Measurements from ENCODE around the gene IMP4.

IMP4 gene

DNA sequence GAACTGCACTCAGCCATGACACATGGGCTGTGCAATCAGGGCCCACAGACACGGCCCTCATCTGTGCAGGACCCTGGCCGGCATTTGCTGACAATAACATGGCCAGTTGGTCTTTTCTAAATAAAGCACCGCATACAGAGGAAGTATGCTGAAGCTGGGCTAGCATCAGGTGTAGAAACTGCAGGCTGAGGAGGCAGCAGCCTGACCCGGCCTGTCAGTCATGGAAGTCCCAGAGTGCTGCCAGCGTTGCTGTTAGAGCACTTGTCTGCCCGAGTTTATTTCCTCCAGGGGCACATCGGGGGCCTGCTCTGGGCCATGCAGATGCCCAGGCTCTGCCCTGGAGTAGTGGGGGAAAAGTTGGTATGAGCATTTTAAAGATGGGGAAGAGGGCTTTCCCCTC lies 9.0 kb downstream of the IMP4 start:
- no peaks in the 10 kb centered on the region for H3K9me3 ChIP-seq (ENCODE audit: low read length)
- 0 out of 2 replicates have a peak, but pooled peaks cover 3% of the 10 kb centered on the region for H3F3A ChIP-seq (ENCODE audit: insufficient read depth, low read length)
- TF ChIP-seq EZH2 (IDR thresholded peaks at IDR 0.05; ENCODE audit: borderline replicate concordance, low read length), result no peak
- TF ChIP-seq, protein P1, sequence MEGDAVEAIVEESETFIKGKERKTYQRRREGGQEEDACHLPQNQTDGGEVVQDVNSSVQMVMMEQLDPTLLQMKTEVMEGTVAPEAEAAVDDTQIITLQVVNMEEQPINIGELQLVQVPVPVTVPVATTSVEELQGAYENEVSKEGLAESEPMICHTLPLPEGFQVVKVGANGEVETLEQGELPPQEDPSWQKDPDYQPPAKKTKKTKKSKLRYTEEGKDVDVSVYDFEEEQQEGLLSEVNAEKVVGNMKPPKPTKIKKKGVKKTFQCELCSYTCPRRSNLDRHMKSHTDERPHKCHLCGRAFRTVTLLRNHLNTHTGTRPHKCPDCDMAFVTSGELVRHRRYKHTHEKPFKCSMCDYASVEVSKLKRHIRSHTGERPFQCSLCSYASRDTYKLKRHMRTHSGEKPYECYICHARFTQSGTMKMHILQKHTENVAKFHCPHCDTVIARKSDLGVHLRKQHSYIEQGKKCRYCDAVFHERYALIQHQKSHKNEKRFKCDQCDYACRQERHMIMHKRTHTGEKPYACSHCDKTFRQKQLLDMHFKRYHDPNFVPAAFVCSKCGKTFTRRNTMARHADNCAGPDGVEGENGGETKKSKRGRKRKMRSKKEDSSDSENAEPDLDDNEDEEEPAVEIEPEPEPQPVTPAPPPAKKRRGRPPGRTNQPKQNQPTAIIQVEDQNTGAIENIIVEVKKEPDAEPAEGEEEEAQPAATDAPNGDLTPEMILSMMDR (IDR thresholded peaks at IDR 0.05; ENCODE audit: low read length), result no peak
- H3K4me2 ChIP-seq (ENCODE audit: low read length), result peak overlapping the region; percentile 74
- H3K27me3 ChIP-seq (ENCODE audit: insufficient read depth, low read length), result no peaks in the 10 kb centered on the region
- H4K20me1 ChIP-seq (ENCODE audit: insufficient read depth, low read length), result no peaks in the 10 kb centered on the region
- H3K9me2 ChIP-seq (ENCODE audit: low read depth, low read length), result no peaks in the 10 kb centered on the region
- peaks cover 90% of the 10 kb centered on the region for H3K4me1 ChIP-seq (ENCODE audit: insufficient read depth, low read length, severe bottlenecking)
- H3K9ac ChIP-seq (ENCODE audit: low read length), result peak overlapping the region; percentile 65
- peak overlapping the region; percentile 29 for H3K4me3 ChIP-seq (ENCODE audit: low read depth, low read length, poor library complexity, severe bottlenecking)
- no peak overlapping the region for H2AFZ ChIP-seq (ENCODE audit: low read length)
- H3K36me3 ChIP-seq (ENCODE audit: insufficient read depth, low read length), result peaks cover 41% of the 10 kb centered on the region
- peak overlapping the region; percentile 99 for H3K27ac ChIP-seq (ENCODE audit: low read depth, low read length, poor library complexity, severe bottlenecking)
- no peaks in the 10 kb centered on the region for H3K79me2 ChIP-seq (ENCODE audit: insufficient read depth, low read length)

DNA sequence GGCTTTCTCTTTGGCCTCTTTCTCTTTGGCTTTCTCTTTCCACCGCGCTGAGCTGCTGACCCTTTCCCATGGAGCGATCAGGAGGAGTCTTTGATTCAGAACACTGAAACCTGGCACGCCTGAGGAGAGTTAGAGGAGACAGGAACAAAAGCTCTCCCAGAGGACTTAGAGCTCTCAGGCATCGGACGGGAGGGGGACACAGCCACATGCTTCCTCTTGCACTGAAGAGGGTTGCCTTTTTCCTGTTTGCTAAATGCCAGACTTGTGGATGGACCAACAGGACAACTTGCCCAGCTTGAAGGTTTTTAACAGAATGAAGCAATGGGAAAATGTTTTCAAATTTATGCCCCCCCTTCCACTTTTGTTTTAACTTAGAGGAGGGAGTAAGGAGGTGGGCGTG lies 9.5 kb downstream of the IMP4 start:
- Histone ChIP-seq H3K4me1 (ENCODE audit: insufficient read depth, low read length, severe bottlenecking) (peaks cover 89% of the 10 kb centered on the region), H3F3A (ENCODE audit: insufficient read depth, low read length) (no peaks in the 10 kb centered on the region), H3K9me3 (ENCODE audit: low read length) (no peaks in the 10 kb centered on the region), H3K4me3 (ENCODE audit: low read depth, low read length, poor library complexity, severe bottlenecking) (peak overlapping the region; percentile 29), H3K27ac (ENCODE audit: low read depth, low read length, poor library complexity, severe bottlenecking) (peak overlapping the region; percentile 99), H2AFZ (ENCODE audit: low read length) (no peak overlapping the region), H3K4me2 (ENCODE audit: low read length) (peak overlapping the region; percentile 74), H3K9ac (ENCODE audit: low read length) (peak overlapping the region; percentile 65), H3K36me3 (ENCODE audit: insufficient read depth, low read length) (peaks cover 36% of the 10 kb centered on the region), H4K20me1 (ENCODE audit: insufficient read depth, low read length) (no peaks in the 10 kb centered on the region), H3K9me2 (ENCODE audit: low read depth, low read length) (no peaks in the 10 kb centered on the region), H3K27me3 (ENCODE audit: insufficient read depth, low read length) (no peaks in the 10 kb centered on the region), H3K79me2 (ENCODE audit: insufficient read depth, low read length) (no peaks in the 10 kb centered on the region)
- no peak for TF ChIP-seq EZH2 (IDR thresholded peaks at IDR 0.05; ENCODE audit: borderline replicate concordance, low read length)
- TF ChIP-seq, protein P1 (IDR thresholded peaks at IDR 0.05; ENCODE audit: low read length), result no peak

DNA sequence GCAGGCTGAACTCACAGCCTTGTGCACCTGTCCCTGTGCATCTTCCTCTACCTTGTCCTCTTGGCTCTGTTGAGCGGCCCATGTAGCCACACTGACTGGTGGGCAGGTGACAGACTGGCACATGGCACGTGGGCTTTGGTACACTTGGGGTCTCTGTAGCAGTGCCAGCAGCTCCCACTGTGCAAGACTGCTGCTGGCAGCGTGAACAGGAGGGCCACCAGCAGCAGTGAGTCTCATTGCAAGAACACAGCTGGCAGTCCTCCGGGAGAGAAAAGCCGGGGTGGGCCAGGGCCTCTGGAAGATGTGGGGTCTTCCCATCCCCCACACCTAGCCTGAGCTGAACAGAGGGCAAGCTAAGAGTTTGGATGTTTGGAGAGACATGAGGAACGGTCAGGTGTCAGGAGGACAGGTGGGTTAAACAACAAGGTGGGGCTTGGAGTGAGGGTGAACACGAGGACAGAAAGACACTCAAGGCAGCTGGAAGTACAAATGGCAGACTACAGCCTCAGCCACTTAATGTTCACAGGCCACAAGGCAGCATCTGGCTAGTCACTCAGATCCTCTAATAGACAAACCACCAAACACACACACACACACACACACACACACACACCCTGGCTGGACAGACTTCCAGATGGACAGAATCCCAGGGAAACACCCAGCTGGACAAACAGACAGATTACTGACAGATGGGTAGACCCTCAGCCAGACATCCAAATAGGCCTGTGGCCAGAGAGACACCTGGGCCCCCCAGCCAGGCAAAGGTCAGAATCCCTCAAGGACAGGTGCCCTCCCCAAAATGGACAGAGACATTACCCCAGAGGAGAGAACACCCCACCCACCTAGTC lies 10.8 kb downstream of the IMP4 start:
- Histone ChIP-seq H3K4me1 (ENCODE audit: insufficient read depth, low read length, severe bottlenecking) (peaks cover 77% of the 10 kb centered on the region), H3K4me3 (ENCODE audit: low read depth, low read length, poor library complexity, severe bottlenecking) (peak overlapping the region; percentile 88)

More for the DNA sequence above, 10.8 kb downstream of the IMP4 start:
- H3K27ac ChIP-seq (ENCODE audit: low read depth, low read length, poor library complexity, severe bottlenecking), result peak overlapping the region; percentile 99
- no peaks in the 10 kb centered on the region for H3K27me3 ChIP-seq (ENCODE audit: insufficient read depth, low read length)
- H4K20me1 ChIP-seq (ENCODE audit: insufficient read depth, low read length), result no peaks in the 10 kb centered on the region
- TF ChIP-seq EZH2 (IDR thresholded peaks at IDR 0.05; ENCODE audit: borderline replicate concordance, low read length), result no peak
- TF ChIP-seq, protein P1 (IDR thresholded peaks at IDR 0.05; ENCODE audit: low read length), result no peak
- peak overlapping the region; percentile 95 for H3K4me2 ChIP-seq (ENCODE audit: low read length)
- H2AFZ ChIP-seq (ENCODE audit: low read length), result no peak overlapping the region
- no peaks in the 10 kb centered on the region for H3F3A ChIP-seq (ENCODE audit: insufficient read depth, low read length)
- H3K9ac ChIP-seq (ENCODE audit: low read length), result peak overlapping the region; percentile 92; the same call in 1 of the 2 replicates
- no peaks in the 10 kb centered on the region for H3K9me3 ChIP-seq (ENCODE audit: low read length)
- H3K79me2 ChIP-seq (ENCODE audit: insufficient read depth, low read length), result no peaks in the 10 kb centered on the region
- no peaks in the 10 kb centered on the region for H3K9me2 ChIP-seq (ENCODE audit: low read depth, low read length)
- H3K36me3 ChIP-seq (ENCODE audit: insufficient read depth, low read length), result peaks cover 30% of the 10 kb centered on the region
